ENCODE measurements around the gene CDH15. TPM values are rescaled to one million over a fixed set of nuclear protein-coding genes. Genes with fewer than 3 reads are reported as not detected.

CDH15 gene
- total RNA-seq, 1 donor from 2014 or later, result 1.2 TPM

GRCh38 chr16:89167425-89167941, 4.1 kb upstream of the CDH15 start:
- ATAC-seq (peak; percentile 73), DNase-seq (ENCODE audit: low spot score) (peak; percentile 89)
- intact Hi-C loops (cut with DNase I), result loop anchor here (10.0 kb wide), 1 partner anchor 423 kb away; no protein-coding TSS in a partner anchor

DNA sequence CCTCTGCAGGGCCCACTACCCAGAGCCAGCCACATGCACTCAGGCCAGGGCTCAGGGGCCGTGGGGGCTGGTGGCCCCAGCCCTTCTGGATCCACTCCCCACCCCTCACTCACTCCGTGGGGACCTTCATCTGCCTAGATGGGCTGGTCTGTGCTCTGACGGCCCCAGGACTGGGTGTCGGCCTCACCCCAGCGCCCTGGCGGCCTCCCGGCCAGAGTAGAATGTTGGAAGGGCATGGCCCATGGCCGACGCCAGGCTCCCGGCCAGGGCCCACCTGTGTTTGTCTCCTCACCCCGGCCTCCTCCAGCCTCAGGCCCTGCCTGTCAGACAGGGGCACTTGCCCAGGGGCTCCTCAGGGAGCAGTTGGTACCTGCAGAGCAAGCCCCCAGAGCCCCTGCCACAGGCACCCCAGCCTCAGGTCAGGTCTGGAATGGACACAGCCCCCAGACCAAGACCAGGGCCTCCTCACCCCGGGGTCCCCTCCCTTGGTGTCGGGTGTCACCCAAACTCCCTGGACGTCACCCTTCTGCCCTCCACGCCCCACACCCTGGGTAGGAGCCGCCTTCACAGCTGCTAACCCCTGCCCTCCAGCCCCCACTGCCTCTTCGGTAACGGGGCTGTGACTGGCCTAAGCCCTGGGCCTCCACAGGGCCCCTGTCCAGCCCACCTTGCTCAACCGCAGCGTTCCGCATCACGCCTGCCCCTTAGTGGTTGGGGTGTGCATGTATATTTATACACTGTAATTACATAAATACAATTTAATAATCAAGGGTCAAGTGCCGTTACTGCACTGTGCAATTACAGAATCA, 3.0 kb upstream of the CDH15 start:
- ATAC-seq (no peak), DNase-seq (ENCODE audit: low spot score) (no peak)
- intact Hi-C loops (cut with DNase I), result loop anchor here (10.0 kb wide), 1 partner anchor 424 kb away; no protein-coding TSS in a partner anchor

GRCh38 chr16:89169778-89170177, 1.8 kb upstream of the CDH15 start:
- no peak for ATAC-seq
- no peak for DNase-seq (ENCODE audit: low spot score)
- intact Hi-C loops (cut with DNase I), result loop anchor here (10.0 kb wide), 1 partner anchor 425 kb away; no protein-coding TSS in a partner anchor

- intact Hi-C loops (cut with DNase I), result no loop called here
- no peak for DNase-seq (ENCODE audit: low spot score)
- ATAC-seq, result no peak
Measured at GRCh38 chr16:89170346-89171215, 967 bp upstream of the CDH15 start.

GRCh38 chr16:89172171-89172527, 601 bp downstream of the CDH15 start:
- intact Hi-C loops (cut with DNase I), result no loop called here
- DNase-seq (ENCODE audit: low spot score), result no peak
- ATAC-seq, result no peak

DNA sequence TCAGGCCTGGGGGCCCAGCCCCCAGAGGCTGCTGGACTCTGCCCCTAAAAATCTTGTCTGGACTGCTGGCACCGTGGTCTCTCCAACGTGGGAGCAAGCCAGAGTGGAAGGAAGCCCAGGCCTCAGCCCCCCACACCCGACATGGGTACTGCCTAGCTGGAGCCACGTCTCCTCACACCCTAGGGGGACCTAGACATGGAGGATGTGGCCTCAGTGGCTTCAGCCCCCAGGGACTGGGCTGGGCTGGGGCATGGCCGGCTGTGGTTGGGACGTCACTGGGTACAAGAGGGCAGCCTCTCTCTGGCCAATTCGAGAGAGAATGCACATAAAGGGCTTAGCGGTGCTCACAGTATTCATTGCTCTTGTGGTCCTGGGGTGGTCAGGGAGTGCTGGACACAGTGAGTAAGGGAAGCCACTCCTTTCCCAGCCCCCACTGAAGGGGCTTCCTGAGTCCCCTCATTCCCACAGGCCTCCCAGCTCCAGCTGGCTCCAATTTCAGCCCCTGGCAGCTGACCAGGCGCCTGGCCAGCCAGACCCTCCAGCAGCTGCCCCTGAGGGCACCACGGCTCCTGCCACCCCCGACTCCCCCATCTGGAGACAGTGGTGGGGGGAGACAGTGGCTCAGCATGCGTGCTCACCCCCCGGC, 1.1 kb downstream of the CDH15 start:
- no peak for ATAC-seq
- intact Hi-C loops (cut with DNase I), result no loop called here
- no peak for DNase-seq (ENCODE audit: low spot score)

DNA sequence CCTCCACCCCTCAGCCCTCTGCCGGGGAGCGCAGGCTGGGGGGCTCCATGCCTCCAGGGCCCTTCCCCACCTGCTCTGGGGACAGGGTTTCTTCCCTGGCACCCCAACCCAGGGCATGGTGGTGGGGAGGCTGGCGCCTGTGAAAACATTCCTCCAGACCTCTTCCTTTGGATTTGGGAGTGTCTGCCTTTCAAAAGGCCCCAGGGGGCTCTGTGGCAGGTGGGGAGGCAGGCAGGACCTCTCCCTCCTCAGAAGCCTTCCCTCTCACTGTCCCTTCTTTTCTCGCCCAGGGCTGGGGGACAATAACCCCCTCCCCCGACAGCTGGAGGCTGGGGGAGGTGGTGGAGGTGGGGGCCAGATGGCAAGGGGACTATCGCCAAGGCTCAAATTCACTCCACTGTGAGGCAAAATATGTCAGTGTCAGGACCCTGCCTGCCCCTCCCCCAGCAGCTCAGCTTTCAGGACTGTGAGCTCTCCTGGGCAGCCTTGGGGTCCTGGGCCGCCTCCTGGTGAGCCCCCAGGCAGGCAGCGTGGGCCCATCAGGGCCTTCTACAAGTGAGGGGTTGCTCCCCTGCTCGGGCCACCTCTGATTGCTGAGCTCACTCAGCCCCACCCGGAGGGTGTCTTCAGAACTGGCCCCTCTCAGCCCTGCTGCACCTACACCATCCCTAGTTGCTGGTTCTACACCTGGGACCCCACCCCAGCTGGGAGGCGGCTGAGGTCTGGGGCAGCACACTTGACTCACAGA, 1.8 kb downstream of the CDH15 start:
- intact Hi-C loops (cut with DNase I), result no loop called here
- no peak for ATAC-seq
- no peak for DNase-seq (ENCODE audit: low spot score)

GRCh38 chr16:89174055-89174827, 2.7 kb downstream of the CDH15 start:
- intact Hi-C loops (cut with DNase I), result no loop called here
- DNase-seq (ENCODE audit: low spot score) (no peak), ATAC-seq (no peak)

- DNase-seq (ENCODE audit: low spot score) (no peak), ATAC-seq (peak; percentile 25)
- intact Hi-C loops (cut with DNase I), result no loop called here
Measured at GRCh38 chr16:89174877-89175276, 3.3 kb downstream of the CDH15 start.

DNA sequence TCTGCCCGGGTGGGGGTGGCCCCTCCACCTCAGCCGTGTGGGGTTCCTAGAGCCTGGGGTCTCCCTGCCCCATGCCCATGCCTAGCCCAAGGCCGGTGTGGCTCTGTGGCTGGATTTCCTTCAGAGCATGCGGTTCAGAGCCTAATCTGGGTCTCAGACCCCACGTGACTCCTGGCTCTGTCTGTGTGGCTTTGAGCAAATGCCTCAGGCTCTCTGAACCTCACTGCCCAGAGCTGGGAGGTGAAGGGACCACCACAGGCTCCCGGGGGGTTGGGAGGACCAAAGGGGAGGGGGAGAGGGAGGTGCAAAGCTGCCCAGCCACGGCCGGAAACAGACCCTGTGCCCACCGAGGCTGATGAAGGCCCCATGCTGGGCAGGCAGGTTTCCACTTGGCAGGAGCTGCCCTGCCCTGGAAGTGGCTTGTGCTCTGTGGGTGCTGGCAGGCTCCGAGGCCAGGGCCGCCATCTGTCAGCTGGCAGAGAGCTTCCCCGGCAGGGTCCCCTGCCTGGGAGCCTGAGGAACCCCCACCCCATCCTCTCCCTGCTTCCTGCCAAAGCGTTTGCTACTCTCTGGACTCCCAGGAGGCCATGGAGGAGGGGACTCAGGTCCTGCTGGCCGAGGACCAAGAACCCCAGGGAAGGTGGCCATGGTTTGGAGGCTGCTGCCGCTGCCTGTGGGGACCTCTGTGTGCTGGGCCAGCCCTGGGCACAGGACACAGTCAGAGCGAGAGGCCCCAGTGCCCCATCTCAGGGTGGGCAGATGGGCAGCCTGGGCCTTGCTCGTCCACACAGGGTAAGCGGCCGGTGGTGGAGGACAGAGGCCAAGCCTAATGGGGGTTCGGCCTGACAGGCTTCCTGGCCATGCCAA, 4.0 kb downstream of the CDH15 start:
- ATAC-seq (no peak), DNase-seq (ENCODE audit: low spot score) (no peak)
- intact Hi-C loops (cut with DNase I), result no loop called here

DNA sequence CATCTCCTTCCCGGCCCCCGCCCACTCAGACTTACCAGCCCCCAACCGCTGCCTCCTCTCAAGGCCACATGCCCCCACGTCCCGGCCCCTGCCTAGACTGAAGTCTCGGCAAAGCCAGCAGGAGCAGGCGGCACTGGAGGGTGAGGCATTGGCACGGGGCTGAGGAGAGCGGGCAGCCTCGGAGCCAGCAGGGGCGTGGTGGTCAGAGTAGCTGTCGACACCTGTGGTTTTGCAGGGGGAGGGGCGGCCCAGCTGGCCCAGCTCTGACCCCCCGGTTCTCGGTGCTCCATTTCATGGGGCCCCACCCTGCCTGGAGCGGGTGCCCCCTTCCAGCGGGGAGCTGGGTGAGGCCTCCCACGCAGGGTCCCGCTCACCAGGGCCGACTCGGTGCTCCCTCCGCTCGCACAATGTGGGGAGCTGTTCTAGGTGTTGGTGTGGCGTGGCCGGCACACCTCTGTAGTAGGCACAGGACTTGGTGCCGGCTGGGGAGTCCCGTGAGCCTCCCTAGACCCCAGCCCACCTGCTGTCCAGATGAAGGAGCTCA, 4.7 kb downstream of the CDH15 start:
- DNase-seq (ENCODE audit: low spot score), result no peak
- intact Hi-C loops (cut with DNase I), result no loop called here
- no peak for ATAC-seq

DNA sequence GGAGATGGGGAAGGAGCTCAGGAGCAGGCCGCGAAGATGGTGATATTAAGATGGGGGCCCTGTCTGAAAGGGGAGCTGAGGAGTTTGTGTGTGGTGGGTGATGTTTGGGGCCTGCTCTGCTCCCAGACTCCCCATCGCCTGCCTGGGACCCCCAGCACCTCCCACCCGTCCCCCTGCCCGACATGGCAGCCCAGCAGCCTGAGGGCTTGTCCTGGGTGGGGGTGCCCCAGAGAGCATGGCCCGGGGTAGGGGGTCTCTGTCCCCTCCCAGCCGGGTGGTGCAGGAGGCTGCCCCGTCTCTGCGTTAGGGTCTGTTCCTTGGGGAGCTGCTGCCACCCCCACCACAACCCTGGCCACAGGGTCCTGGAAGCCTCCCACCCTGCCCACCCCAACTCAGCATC, 5.2 kb downstream of the CDH15 start:
- no peak for ATAC-seq
- DNase-seq (ENCODE audit: low spot score), result no peak
- intact Hi-C loops (cut with DNase I), result no loop called here

GRCh38 chr16:89177501-89177900, 6.0 kb downstream of the CDH15 start:
- no peak for ATAC-seq
- intact Hi-C loops (cut with DNase I), result no loop called here
- no peak for DNase-seq (ENCODE audit: low spot score)

GRCh38 chr16:89178453-89179147, 7.1 kb downstream of the CDH15 start:
- ATAC-seq, result no peak
- intact Hi-C loops (cut with DNase I), result no loop called here
- no peak for DNase-seq (ENCODE audit: low spot score)

GRCh38 chr16:89179148-89179484, 7.6 kb downstream of the CDH15 start:
- DNase-seq (ENCODE audit: low spot score) (no peak), ATAC-seq (no peak)
- intact Hi-C loops (cut with DNase I), result no loop called here

GRCh38 chr16:89179656-89180315, 8.2 kb downstream of the CDH15 start:
- intact Hi-C loops (cut with DNase I), result no loop called here
- DNase-seq (ENCODE audit: low spot score) (no peak), ATAC-seq (no peak)
